ENCODE data around the gene TMC2.
"Not testable (repeated sequence)": the region's sequence is repeated elsewhere in the genome, so short reads cannot be mapped to it uniquely, and the experiment has no call there.

TMC2 gene

GRCh38 chr20:2536560-2536986 lies at the start of gene TMC2:
TSS of gene TMC2 (plus strand) at chr20:2536573. CDS start at chr20:2536622, 49 bp downstream.
- DNase-seq = no peak

- DNase-seq = not testable (repeated sequence)
Measured at GRCh38 chr20:2502808-2503384, 33.5 kb upstream of the TMC2 start.

GRCh38 chr20:2504803-2505202 lies 31.6 kb upstream of the TMC2 start:
- DNase-seq = not testable (repeated sequence)

GRCh38 chr20:2506426-2506825 lies 29.9 kb upstream of the TMC2 start:
- DNase-seq = not testable (repeated sequence)

- DNase-seq = no peak
Measured at GRCh38 chr20:2507464-2507863, 28.9 kb upstream of the TMC2 start.

- no peak for DNase-seq
Measured at GRCh38 chr20:2507875-2508630, 28.3 kb upstream of the TMC2 start.

- peak; percentile 96 for DNase-seq
Measured at GRCh38 chr20:2508631-2509467, 27.5 kb upstream of the TMC2 start, which contains the start of gene ZNF343. TSS of gene ZNF343 (minus strand) at chr20:2508915. CDS start at chr20:2493895, 15,020 bp downstream.

GRCh38 chr20:2509468-2509781 lies 26.9 kb upstream of the TMC2 start:
- no peak for DNase-seq

- DNase-seq = no peak
Measured at GRCh38 chr20:2509794-2510193, 26.6 kb upstream of the TMC2 start.

- no peak for DNase-seq
Measured at GRCh38 chr20:2515203-2515602, 21.2 kb upstream of the TMC2 start.

GRCh38 chr20:2516399-2516798 lies 20.0 kb upstream of the TMC2 start:
- no peak for DNase-seq

- no peak for DNase-seq
Measured at GRCh38 chr20:2518096-2518495, 18.3 kb upstream of the TMC2 start.

GRCh38 chr20:2518558-2518957 lies 17.8 kb upstream of the TMC2 start:
- no peak for DNase-seq

- no peak for DNase-seq
Measured at GRCh38 chr20:2519115-2519809, 17.1 kb upstream of the TMC2 start.

GRCh38 chr20:2520617-2521016 lies 15.8 kb upstream of the TMC2 start:
- no peak for DNase-seq

- DNase-seq = peak; percentile 83
Measured at GRCh38 chr20:2521369-2522305, 14.7 kb upstream of the TMC2 start.

GRCh38 chr20:2522826-2523429 lies 13.4 kb upstream of the TMC2 start:
- DNase-seq = not testable (repeated sequence)

- peak; percentile 96 for DNase-seq
Measured at GRCh38 chr20:2523919-2524708, 12.3 kb upstream of the TMC2 start.

- peak; percentile 84 for DNase-seq
Measured at GRCh38 chr20:2524709-2525506, 11.5 kb upstream of the TMC2 start.

GRCh38 chr20:2526218-2526583 lies 10.2 kb upstream of the TMC2 start:
- not testable (repeated sequence) for DNase-seq

Measured in eye (tissue), 1 donor.